ENCODE measurements around the gene ACOX3. TPM values are rescaled to one million over a fixed set of nuclear protein-coding genes. Genes with fewer than 3 reads are reported as not detected.

Gene ACOX3
- total and polyA plus RNA-seq, 4 donors, result 15.6 to 32.2 (median 21.5) TPM

DNA sequence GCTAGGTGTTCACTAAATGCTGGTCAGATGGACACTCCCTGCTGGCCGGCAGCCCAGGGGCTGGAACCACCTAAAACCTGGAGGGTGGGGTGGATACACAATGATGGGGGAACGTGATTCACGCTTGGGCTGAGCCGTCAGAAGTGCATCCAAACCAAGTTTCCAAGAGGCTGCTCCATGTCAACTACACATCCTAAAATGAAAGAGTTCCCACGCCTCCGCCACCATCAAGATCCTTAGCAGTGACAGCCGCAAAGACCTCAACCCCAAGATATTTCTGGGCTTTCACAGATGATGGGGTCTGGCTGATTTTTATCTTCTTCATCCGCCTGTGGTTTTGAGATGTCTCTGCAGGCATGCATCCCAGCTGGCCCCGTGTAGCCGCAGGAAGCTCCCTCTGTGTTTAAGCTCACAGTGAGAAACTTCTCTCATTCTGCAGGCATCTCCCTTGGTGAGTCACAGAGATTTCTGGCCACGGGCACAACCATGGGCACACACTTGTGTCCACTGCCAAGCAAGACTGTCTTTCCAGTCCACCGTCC is 86.5 kb downstream of the ACOX3 start:
- DNase-seq (peak; percentile 34 to 76 (median 48)), ATAC-seq (ENCODE audit: insufficient read depth, low FRiP score) (no peak)
- Histone ChIP-seq H3K4me1 (ENCODE audit: control insufficient read depth in 5 of 5, insufficient read depth in 5 of 5, low read length in 5 of 5) (peaks cover 0 to 21% (median 13%) of the 10 kb centered on the region in 5 donors), H3K9me3 (ENCODE audit: control insufficient read depth in 4 of 4, insufficient read depth in 3 of 4, low read length in 3 of 4) (no peaks in the 10 kb centered on the region), H3K4me3 (no peak overlapping the region), H3K36me3 (ENCODE audit: control insufficient read depth in 4 of 4, insufficient read depth in 4 of 4, low read length in 4 of 4) (no peaks in the 10 kb centered on the region), H3K9ac (ENCODE audit: insufficient read depth in 1 of 2, low read length in 2 of 2) (no peak overlapping the region), H3K27ac (ENCODE audit: low read depth in 1 of 2, low read length in 1 of 2) (no peak overlapping the region), H3K27me3 (ENCODE audit: control insufficient read depth in 3 of 3, insufficient read depth in 3 of 3, low read length in 2 of 3) (no peaks in the 10 kb centered on the region)
- TF ChIP-seq, protein P1, sequence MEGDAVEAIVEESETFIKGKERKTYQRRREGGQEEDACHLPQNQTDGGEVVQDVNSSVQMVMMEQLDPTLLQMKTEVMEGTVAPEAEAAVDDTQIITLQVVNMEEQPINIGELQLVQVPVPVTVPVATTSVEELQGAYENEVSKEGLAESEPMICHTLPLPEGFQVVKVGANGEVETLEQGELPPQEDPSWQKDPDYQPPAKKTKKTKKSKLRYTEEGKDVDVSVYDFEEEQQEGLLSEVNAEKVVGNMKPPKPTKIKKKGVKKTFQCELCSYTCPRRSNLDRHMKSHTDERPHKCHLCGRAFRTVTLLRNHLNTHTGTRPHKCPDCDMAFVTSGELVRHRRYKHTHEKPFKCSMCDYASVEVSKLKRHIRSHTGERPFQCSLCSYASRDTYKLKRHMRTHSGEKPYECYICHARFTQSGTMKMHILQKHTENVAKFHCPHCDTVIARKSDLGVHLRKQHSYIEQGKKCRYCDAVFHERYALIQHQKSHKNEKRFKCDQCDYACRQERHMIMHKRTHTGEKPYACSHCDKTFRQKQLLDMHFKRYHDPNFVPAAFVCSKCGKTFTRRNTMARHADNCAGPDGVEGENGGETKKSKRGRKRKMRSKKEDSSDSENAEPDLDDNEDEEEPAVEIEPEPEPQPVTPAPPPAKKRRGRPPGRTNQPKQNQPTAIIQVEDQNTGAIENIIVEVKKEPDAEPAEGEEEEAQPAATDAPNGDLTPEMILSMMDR (IDR thresholded peaks at IDR 0.05; ENCODE audit: control extremely low read depth, extremely low read depth), result no peak
- WGBS, 2 donors, result 73 to 77% methylated on average over 12 of the region's 12 CpGs

DNA sequence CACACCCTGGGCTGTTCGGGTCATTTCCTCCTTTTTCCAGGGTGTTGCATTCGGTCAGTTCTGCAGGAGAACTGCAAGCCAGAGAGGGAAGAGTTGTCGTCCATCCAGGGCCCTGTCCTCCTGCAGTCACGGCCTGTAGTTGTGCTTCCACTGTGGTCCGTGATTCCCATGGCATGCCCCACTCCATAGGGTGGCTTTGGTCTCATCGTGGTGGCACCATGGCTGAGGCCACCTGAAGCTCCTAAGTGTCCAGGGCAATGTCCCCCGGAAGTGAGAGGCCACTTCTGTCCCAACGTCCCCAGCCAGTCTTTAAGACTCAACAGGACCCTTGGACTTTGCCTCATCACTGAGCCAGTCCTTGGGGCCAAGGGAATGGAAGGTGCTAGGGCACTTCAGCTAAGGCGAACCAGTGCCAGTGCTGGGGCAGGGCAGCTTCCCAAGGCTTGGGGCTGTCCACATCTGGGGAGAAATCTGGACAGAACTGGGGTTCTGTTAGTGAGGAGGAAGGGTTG is 87.3 kb downstream of the ACOX3 start:
- DNase-seq (no peak), ATAC-seq (ENCODE audit: insufficient read depth, low FRiP score) (no peak)
- no peaks in the 10 kb centered on the region for H3K36me3 ChIP-seq (ENCODE audit: control insufficient read depth in 4 of 4, insufficient read depth in 4 of 4, low read length in 4 of 4)
- peaks cover 0 to 21% (median 13%) of the 10 kb centered on the region in 5 donors for H3K4me1 ChIP-seq (ENCODE audit: control insufficient read depth in 5 of 5, insufficient read depth in 5 of 5, low read length in 5 of 5)
- H3K4me3 ChIP-seq, result no peak overlapping the region
- H3K27me3 ChIP-seq (ENCODE audit: control insufficient read depth in 3 of 3, insufficient read depth in 3 of 3, low read length in 2 of 3), result no peaks in the 10 kb centered on the region
- TF ChIP-seq, protein P1 (IDR thresholded peaks at IDR 0.05; ENCODE audit: control extremely low read depth, extremely low read depth), result no peak
- whole genome bisulfite sequencing, 2 donors, result 88 to 92% methylated on average over 9 of the region's 9 CpGs
- no peak overlapping the region for H3K27ac ChIP-seq (ENCODE audit: low read depth in 1 of 2, low read length in 1 of 2)
- no peak overlapping the region for H3K9ac ChIP-seq (ENCODE audit: insufficient read depth in 1 of 2, low read length in 2 of 2)
- H3K9me3 ChIP-seq (ENCODE audit: control insufficient read depth in 4 of 4, insufficient read depth in 3 of 4, low read length in 3 of 4), result no peaks in the 10 kb centered on the region

DNA sequence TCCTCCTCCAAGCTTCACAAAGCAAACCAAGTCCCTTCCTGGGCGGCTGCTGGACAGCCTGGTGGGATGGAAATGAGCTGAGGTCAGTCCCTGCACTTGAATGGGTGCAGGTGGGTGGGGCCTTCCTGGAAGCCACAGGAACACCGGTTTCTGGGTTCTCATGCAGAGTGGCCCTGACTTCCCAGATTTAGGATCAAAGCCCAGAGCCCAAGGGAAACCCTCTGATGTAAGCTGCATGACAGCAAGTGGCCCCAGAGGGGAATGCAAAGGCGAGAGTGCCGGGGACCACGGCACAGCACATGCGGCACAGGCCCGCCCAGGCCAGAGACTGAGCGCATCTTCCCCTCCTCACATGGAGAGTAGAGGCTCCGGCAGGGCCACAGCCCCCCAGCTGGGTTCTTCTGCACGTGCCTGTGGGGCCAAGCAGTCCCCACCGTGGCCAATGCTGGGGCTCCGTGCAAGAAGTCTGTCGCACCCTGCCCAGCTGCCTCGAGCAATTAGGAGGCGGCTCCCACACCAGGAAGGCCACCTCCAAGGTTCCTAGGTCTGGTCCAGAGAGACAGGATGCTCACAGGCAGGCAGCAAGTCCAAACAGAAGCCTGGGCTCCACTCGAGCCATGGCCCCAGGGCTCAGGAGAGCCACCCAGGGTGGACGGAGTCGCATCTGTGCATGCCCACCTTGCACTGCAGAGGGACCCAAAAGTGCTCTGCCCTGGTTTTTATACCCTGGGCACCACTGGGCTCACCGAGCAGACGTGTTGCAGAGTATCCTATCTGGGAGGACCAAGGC is 88.0 kb downstream of the ACOX3 start:
- no peaks in the 10 kb centered on the region for H3K36me3 ChIP-seq (ENCODE audit: control insufficient read depth in 4 of 4, insufficient read depth in 4 of 4, low read length in 4 of 4)
- peak overlapping the region in 1 of 2 donors; percentile 1 for H3K27ac ChIP-seq (ENCODE audit: low read depth in 1 of 2, low read length in 1 of 2)
- peak in 1 of 3 donors; percentile 10 for DNase-seq
- no peak overlapping the region for H3K4me3 ChIP-seq
- H3K4me1 ChIP-seq (ENCODE audit: control insufficient read depth in 5 of 5, insufficient read depth in 5 of 5, low read length in 5 of 5), result peaks cover 0 to 21% (median 13%) of the 10 kb centered on the region in 5 donors
- peak; percentile 15 for ATAC-seq (ENCODE audit: insufficient read depth, low FRiP score)
- TF ChIP-seq, protein P1 (IDR thresholded peaks at IDR 0.05; ENCODE audit: control extremely low read depth, extremely low read depth), result no peak
- H3K9me3 ChIP-seq (ENCODE audit: control insufficient read depth in 4 of 4, insufficient read depth in 3 of 4, low read length in 3 of 4), result no peaks in the 10 kb centered on the region
- H3K9ac ChIP-seq (ENCODE audit: insufficient read depth in 1 of 2, low read length in 2 of 2), result no peak overlapping the region
- H3K27me3 ChIP-seq (ENCODE audit: control insufficient read depth in 3 of 3, insufficient read depth in 3 of 3, low read length in 2 of 3), result no peaks in the 10 kb centered on the region
- whole genome bisulfite sequencing, 2 donors, result 75 to 86% methylated on average over 20 of the region's 20 CpGs
